Astrocyte of the cerebellum (primary cell): ENCODE data around the gene CKAP5.

Experiments
- DNase-seq: peaks from one replicate; pipeline ENCODE4 v3.0.0-alpha.2; 2011; ENCODE audit warnings: low read depth
- H3K4me3 ChIP-seq: 2 replicates; pipeline ENCODE4 v1.5.1; 2011; ENCODE audit warnings: mild to moderate bottlenecking, low read depth, low read length, moderate library complexity
- in situ Hi-C: cut with HindIII; loops from 2 replicates; pipeline ENCODE4 v1.10.0; 2017; ENCODE audit warnings: low sequenced_read_pairs
- TF ChIP-seq, protein P1 (sequence below): IDR thresholded peaks from 2 replicates; pipeline ENCODE4 v1.5.1; 2012; ENCODE audit warnings: low read length, low read depth, moderate library complexity, mild to moderate bottlenecking; ENCODE audit errors: missing control alignments

Gene CKAP5

DNA sequence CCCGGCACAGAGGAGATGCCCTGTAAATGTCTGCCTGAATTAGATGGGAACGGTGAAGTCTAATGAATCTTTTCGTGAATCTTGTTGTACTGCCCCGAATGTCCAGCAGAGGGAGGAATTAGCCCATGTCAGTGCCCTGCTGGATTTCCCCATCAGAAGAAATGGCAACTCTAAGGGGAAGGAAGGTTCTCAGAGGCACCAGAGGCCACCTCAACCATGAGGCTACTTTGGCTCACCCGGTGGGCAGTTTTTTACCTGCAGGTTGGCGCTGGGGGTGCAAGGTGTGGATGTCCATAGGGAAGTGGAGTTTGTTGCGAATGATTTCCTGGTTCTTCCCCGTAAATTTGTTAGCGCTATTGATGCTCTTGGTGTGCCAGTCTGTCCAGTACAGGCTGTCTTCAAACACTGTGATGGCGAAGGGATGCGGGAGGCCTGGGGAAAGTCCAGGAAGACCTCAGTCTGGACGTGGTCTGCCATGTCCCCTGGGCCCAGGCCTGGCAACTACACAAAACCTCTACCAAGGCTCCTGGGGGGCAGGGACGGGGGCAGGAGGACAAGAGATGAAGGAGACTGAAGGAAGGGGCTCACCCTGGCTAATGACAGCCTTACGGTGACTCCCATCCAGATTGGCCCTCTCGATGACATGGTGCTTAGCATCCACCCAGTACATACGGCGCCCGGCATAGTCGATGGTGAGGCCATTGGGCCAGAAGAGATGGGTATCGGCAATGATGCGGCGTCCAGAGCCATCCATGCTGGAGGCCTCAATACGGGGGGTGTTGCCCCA is 43.8 kb upstream of the CKAP5 start:
- no peak overlapping the region for H3K4me3 ChIP-seq
- DNase-seq, result peak; percentile 65
- in situ Hi-C loops, result no loop called here
- TF ChIP-seq, protein P1, sequence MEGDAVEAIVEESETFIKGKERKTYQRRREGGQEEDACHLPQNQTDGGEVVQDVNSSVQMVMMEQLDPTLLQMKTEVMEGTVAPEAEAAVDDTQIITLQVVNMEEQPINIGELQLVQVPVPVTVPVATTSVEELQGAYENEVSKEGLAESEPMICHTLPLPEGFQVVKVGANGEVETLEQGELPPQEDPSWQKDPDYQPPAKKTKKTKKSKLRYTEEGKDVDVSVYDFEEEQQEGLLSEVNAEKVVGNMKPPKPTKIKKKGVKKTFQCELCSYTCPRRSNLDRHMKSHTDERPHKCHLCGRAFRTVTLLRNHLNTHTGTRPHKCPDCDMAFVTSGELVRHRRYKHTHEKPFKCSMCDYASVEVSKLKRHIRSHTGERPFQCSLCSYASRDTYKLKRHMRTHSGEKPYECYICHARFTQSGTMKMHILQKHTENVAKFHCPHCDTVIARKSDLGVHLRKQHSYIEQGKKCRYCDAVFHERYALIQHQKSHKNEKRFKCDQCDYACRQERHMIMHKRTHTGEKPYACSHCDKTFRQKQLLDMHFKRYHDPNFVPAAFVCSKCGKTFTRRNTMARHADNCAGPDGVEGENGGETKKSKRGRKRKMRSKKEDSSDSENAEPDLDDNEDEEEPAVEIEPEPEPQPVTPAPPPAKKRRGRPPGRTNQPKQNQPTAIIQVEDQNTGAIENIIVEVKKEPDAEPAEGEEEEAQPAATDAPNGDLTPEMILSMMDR, result peak; percentile 85

DNA sequence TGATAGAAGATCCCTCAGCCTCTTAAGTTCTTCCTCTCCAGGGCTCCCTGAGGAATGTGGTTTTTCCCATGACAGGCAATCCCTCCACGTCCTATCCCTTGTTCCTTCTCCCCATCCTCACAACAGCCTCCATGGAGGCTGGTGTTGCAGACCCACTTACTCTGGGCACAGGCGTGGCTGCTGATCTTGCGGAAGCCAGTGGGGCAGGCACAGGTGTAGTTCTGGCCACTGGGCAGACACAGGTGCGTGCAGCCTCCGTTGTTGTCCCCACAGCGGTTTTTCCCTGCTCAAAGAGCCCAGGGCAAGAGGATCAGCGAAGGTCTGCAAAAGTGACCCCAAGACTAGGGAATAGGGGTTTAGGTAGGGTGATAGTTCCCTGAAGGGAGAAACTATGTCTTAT is 43.2 kb upstream of the CKAP5 start:
- TF ChIP-seq, protein P1, result no peak
- in situ Hi-C loops, result no loop called here
- DNase-seq, result no peak

GRCh38 chr11:46888636-46889035 is 42.6 kb upstream of the CKAP5 start:
- DNase-seq, result no peak
- TF ChIP-seq, protein P1, result no peak

More for the DNA sequence above, 43.2 kb upstream of the CKAP5 start:
- H3K4me3 ChIP-seq, result no peak overlapping the region

GRCh38 chr11:46886211-46886610 is 40.1 kb upstream of the CKAP5 start:
- in situ Hi-C loops, result no loop called here
- DNase-seq, result no peak
- TF ChIP-seq, protein P1, result no peak
- no peak overlapping the region for H3K4me3 ChIP-seq

More at GRCh38 chr11:46888636-46889035, 42.6 kb upstream of the CKAP5 start:
- H3K4me3 ChIP-seq, result no peak overlapping the region
- in situ Hi-C loops, result no loop called here

DNA sequence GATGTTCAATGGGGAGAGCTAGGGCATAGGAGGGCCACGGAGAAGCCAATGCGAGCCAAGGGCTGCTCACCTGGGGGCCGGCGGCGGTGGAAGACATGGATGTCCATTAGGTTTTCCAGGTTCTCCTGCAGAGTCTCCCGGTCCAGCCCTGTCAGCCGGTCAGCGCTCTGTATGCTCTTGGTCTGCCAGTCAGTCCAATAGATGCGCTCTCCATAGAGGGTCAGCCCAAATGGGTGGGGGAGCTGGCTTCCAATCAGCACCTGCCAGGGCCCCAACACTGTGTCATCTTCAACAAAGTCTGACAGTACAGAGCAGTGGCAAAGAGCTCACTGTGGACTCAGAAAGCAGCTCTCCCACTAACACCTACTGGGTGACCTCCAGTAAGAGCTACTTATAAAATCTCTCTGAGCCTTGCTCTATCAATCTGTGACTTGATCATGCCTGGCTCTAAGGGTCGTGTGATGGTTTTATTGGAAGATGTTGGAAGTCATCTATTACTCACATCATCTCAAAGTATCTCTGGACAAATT is 33.0 kb upstream of the CKAP5 start:
- TF ChIP-seq, protein P1, result no peak
- no peak overlapping the region for H3K4me3 ChIP-seq
- DNase-seq, result no peak
- in situ Hi-C loops, result no loop called here

DNA sequence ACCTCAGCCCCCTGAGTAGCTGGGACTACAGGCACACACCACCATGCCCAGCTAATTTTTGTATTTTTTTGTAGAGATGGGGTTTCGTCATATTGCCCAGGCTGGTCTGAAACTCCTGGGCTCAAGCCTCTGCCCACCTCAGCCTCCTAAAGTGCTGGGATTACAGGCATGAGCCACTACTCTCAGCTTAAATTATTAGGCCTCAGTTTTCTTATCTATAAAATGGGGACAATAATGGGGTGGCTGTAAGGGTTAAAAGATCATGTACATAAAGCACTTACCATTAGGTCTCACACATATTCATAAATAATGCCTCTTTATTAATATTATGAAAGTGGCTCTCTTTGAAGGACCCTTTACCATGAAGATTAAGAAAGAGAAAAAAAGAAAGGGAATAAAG is 31.5 kb upstream of the CKAP5 start:
- TF ChIP-seq, protein P1, result no peak
- in situ Hi-C loops, result no loop called here

More for the DNA sequence above, 31.5 kb upstream of the CKAP5 start:
- H3K4me3 ChIP-seq, result no peak overlapping the region
- DNase-seq, result no peak
